ENCODE results near the gene PTPRF.

GRCh38 chr1:43533584-43533983 lies 2.9 kb downstream of the PTPRF start:
- no peak for TF ChIP-seq POLR2A (IDR thresholded peaks at IDR 0.05)
- TF ChIP-seq, protein P1, sequence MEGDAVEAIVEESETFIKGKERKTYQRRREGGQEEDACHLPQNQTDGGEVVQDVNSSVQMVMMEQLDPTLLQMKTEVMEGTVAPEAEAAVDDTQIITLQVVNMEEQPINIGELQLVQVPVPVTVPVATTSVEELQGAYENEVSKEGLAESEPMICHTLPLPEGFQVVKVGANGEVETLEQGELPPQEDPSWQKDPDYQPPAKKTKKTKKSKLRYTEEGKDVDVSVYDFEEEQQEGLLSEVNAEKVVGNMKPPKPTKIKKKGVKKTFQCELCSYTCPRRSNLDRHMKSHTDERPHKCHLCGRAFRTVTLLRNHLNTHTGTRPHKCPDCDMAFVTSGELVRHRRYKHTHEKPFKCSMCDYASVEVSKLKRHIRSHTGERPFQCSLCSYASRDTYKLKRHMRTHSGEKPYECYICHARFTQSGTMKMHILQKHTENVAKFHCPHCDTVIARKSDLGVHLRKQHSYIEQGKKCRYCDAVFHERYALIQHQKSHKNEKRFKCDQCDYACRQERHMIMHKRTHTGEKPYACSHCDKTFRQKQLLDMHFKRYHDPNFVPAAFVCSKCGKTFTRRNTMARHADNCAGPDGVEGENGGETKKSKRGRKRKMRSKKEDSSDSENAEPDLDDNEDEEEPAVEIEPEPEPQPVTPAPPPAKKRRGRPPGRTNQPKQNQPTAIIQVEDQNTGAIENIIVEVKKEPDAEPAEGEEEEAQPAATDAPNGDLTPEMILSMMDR (IDR thresholded peaks at IDR 0.05), result no peak

All from esophagus squamous epithelium (tissue), 4 donors.